ENCODE data around the gene TMA7.

Gene TMA7

GRCh38 chr3:48405971-48406370 is 34.1 kb upstream of the TMA7 start:
- no peak overlapping the region for H3K27ac ChIP-seq
- TF ChIP-seq CTCF (conservative IDR thresholded peaks at IDR 0.05) (no peak), ZFX (IDR thresholded peaks at IDR 0.05) (no peak)

- H3K27ac ChIP-seq, result no peak overlapping the region
Measured at GRCh38 chr3:48406443-48407431, 33.3 kb upstream of the TMA7 start.

GRCh38 chr3:48407542-48408099 is 32.4 kb upstream of the TMA7 start:
- no peak for TF ChIP-seq ZFX (IDR thresholded peaks at IDR 0.05)
- TF ChIP-seq CTCF (conservative IDR thresholded peaks at IDR 0.05), result no peak
- H3K27ac ChIP-seq, result no peak overlapping the region

More at GRCh38 chr3:48406443-48407431, 33.3 kb upstream of the TMA7 start:
- no peak for TF ChIP-seq ZFX (IDR thresholded peaks at IDR 0.05)
- no peak for TF ChIP-seq CTCF (conservative IDR thresholded peaks at IDR 0.05)

- no peak overlapping the region for H3K27ac ChIP-seq
- TF ChIP-seq CTCF (conservative IDR thresholded peaks at IDR 0.05), result no peak
- no peak for TF ChIP-seq ZFX (IDR thresholded peaks at IDR 0.05)
Measured at GRCh38 chr3:48408823-48409281, 31.2 kb upstream of the TMA7 start.

DNA sequence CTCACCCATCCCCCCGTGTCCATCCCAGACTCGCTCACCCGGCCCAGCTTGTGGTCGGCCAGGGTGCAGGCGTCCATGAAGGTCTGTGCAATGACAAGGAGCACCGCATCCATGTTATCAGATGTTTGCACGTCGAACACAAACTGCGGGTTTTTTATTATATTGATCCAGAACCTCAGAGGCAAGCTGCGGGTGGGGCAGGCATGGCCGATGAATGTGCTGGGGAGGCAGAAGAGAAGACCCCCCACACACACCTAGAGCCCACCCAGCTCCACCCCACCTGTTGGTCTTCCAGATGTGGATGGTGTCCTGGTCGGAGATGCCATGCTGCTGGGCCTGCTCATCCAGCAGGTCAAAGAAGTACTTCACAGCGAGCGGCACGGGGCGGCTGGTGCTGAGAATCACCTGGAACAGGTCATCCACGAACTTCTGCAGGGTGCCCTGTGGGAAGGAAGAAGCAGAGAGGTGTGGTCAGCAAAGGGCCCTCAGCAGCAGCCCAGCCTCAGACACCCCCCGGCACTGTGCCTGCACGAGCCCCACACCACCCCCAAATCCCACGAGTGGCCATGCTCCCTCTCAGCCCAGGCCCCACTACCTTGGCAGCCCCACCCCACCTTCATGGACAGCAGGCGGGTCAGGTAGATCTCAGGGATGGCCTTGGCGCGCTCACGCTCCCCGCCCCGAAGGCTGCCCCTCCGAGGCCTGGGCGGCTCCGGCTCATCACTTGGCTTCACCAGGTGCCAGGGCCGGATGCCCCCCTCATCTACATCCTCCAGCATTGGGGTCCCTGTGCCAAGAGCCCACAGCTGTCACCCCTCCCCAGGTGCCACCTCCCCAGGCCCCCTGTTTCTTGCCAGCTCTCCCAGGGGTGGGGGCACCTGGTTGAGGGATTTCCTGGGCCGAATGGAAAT is 30.5 kb upstream of the TMA7 start:
- no peak overlapping the region for H3K27ac ChIP-seq

More for the DNA sequence above, 30.5 kb upstream of the TMA7 start:
- no peak for TF ChIP-seq CTCF (conservative IDR thresholded peaks at IDR 0.05)
- no peak for TF ChIP-seq ZFX (IDR thresholded peaks at IDR 0.05)

Measured in C4-2B (cell line).